ENCODE data around the gene PKN2. TPM values are rescaled to one million over a fixed set of nuclear protein-coding genes. Genes with fewer than 3 reads are reported as not detected.

Gene PKN2
- polyA plus RNA-seq, 3 donors = 6.9 to 23.0 (median 8.7) TPM

- Histone ChIP-seq H3K79me2 (ENCODE audit: insufficient read depth, low read length) (no peaks in the 10 kb centered on the region), H3K9ac (ENCODE audit: insufficient read depth, low read length, poor library complexity, severe bottlenecking) (no peak overlapping the region), H3K27ac (ENCODE audit: low read depth in 1 of 2, low read length in 2 of 2) (no peak overlapping the region), H3K4me2 (replicated peaks; ENCODE audit: extremely low read depth, low read length, poor library complexity, severe bottlenecking) (no peak overlapping the region), H3K36me3 (replicated peaks in 1 of 2; ENCODE audit: control insufficient read depth in 1 of 2, insufficient read depth in 2 of 2, low read length in 2 of 2) (peaks cover 49 to 77% of the 10 kb centered on the region in 2 donors), H4K20me1 (ENCODE audit: insufficient read depth, low read length) (peaks cover 8% of the 10 kb centered on the region), H3K4me1 (ENCODE audit: control insufficient read depth in 1 of 2, insufficient read depth in 2 of 2, low read length in 2 of 2) (peaks cover 0 to 10% of the 10 kb centered on the region in 2 donors), H3K9me3 (replicated peaks in 1 of 2; ENCODE audit: control insufficient read depth in 1 of 2, insufficient read depth in 1 of 2, low read length in 2 of 2) (peaks cover 11 to 15% of the 10 kb centered on the region in 2 donors), H3K27me3 (ENCODE audit: control insufficient read depth in 2 of 2, insufficient read depth in 2 of 2, low read length in 2 of 2) (no peaks in the 10 kb centered on the region), H3K4me3 (replicated peaks in 1 of 3; ENCODE audit: low read depth in 2 of 3, low read length in 3 of 3) (no peak overlapping the region), H2AFZ (ENCODE audit: insufficient read depth, low read depth, low read length, poor library complexity, severe bottlenecking) (no peak overlapping the region)
- no peak for DNase-seq
- no CpG with 5 or more reads among the region's 2 CpGs for WGBS (ENCODE audit: insufficient coverage)
- H3K9me3 Mint-ChIP-seq = peaks cover 0 to 19% (median 15%) of the 10 kb centered on the region in 7 donors
- TF ChIP-seq, protein P1, sequence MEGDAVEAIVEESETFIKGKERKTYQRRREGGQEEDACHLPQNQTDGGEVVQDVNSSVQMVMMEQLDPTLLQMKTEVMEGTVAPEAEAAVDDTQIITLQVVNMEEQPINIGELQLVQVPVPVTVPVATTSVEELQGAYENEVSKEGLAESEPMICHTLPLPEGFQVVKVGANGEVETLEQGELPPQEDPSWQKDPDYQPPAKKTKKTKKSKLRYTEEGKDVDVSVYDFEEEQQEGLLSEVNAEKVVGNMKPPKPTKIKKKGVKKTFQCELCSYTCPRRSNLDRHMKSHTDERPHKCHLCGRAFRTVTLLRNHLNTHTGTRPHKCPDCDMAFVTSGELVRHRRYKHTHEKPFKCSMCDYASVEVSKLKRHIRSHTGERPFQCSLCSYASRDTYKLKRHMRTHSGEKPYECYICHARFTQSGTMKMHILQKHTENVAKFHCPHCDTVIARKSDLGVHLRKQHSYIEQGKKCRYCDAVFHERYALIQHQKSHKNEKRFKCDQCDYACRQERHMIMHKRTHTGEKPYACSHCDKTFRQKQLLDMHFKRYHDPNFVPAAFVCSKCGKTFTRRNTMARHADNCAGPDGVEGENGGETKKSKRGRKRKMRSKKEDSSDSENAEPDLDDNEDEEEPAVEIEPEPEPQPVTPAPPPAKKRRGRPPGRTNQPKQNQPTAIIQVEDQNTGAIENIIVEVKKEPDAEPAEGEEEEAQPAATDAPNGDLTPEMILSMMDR (IDR thresholded peaks at IDR 0.05) = no peak
- H3K36me3 Mint-ChIP-seq = peaks cover 65 to 79% of the 10 kb centered on the region in 2 donors
- no peaks in the 10 kb centered on the region for H3K27me3 Mint-ChIP-seq (ENCODE audit: low read depth in 3 of 3)
- H3K27ac Mint-ChIP-seq = no peak overlapping the region
- H3K4me1 Mint-ChIP-seq = peaks cover 22% of the 10 kb centered on the region
- no peak overlapping the region for H3K4me3 Mint-ChIP-seq
- intact Hi-C loops (cut with micrococcal nuclease) = no loop called here
Observed at GRCh38 chr1:88802950-88803349, 118.9 kb downstream of the PKN2 start.

DNA sequence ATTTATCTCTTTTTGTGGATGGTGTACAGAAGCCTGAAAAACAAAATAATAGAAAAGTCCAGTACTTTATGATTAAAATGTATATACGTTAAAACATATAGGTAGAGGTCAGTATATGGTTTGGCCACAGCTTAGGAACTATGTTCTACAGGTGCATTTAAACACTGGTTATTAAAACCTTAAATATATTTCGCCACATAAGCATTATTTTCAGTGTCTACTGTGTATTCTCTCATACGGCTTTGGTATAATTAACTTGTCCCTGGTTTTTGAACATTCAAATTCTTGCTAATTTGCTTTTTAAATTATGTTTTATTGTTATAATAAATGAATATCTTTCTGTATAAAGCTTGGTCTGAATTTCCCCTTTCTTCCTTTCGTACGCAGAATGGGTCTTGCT is 119.4 kb downstream of the PKN2 start:
- no peaks in the 10 kb centered on the region for H3K27me3 ChIP-seq (ENCODE audit: control insufficient read depth in 2 of 2, insufficient read depth in 2 of 2, low read length in 2 of 2)
- no peak for DNase-seq
- H3K4me3 ChIP-seq (replicated peaks in 1 of 3; ENCODE audit: low read depth in 2 of 3, low read length in 3 of 3) = no peak overlapping the region
- H4K20me1 ChIP-seq (ENCODE audit: insufficient read depth, low read length) = peaks cover 8% of the 10 kb centered on the region
- TF ChIP-seq, protein P1 (IDR thresholded peaks at IDR 0.05) = no peak
- peaks cover 0 to 19% (median 15%) of the 10 kb centered on the region in 7 donors for H3K9me3 Mint-ChIP-seq
- H3K27me3 Mint-ChIP-seq (ENCODE audit: low read depth in 3 of 3) = no peaks in the 10 kb centered on the region
- intact Hi-C loops (cut with micrococcal nuclease) = no loop called here
- H3K4me2 ChIP-seq (replicated peaks; ENCODE audit: extremely low read depth, low read length, poor library complexity, severe bottlenecking) = no peak overlapping the region
- peaks cover 49 to 82% of the 10 kb centered on the region in 2 donors for H3K36me3 ChIP-seq (replicated peaks in 1 of 2; ENCODE audit: control insufficient read depth in 1 of 2, insufficient read depth in 2 of 2, low read length in 2 of 2)
- H3K9me3 ChIP-seq (replicated peaks in 1 of 2; ENCODE audit: control insufficient read depth in 1 of 2, insufficient read depth in 1 of 2, low read length in 2 of 2) = peaks cover 11 to 15% of the 10 kb centered on the region in 2 donors
- no peak overlapping the region for H3K4me3 Mint-ChIP-seq
- H3K36me3 Mint-ChIP-seq = peaks cover 63 to 81% of the 10 kb centered on the region in 2 donors
- H3K27ac Mint-ChIP-seq = no peak overlapping the region
- H3K79me2 ChIP-seq (ENCODE audit: insufficient read depth, low read length) = no peaks in the 10 kb centered on the region
- no peak overlapping the region for H3K27ac ChIP-seq (ENCODE audit: low read depth in 1 of 2, low read length in 2 of 2)
- no peak overlapping the region for H3K9ac ChIP-seq (ENCODE audit: insufficient read depth, low read length, poor library complexity, severe bottlenecking)
- no peak overlapping the region for H2AFZ ChIP-seq (ENCODE audit: insufficient read depth, low read depth, low read length, poor library complexity, severe bottlenecking)
- peaks cover 21% of the 10 kb centered on the region for H3K4me1 Mint-ChIP-seq
- H3K4me1 ChIP-seq (ENCODE audit: control insufficient read depth in 1 of 2, insufficient read depth in 2 of 2, low read length in 2 of 2) = peaks cover 0 to 10% of the 10 kb centered on the region in 2 donors
- WGBS (ENCODE audit: insufficient coverage) = no CpG with 5 or more reads among the region's 5 CpGs

Data from CD14-positive monocyte (primary cell).